ENCODE results near the gene C6orf120.

DNA sequence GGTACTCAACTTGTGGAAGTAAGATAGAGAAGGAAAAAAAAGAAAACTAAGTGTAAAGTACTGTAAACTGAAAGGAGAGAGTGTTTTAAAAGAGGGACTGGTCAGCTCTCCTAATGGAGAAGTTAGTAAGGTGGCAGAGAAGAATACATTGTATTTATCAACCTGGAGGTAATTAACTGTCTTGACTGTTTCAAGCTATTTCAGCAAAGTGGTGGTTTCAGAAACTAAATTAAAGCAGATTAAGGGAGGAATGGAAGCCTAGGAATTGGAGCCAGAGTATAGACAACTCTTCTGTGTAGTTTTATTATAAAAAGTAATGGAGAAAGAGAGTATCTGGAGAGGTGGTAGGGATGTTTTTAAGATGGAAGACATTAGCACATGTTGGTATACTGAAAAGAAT, 25.0 kb downstream of the C6orf120 start:
- TF ChIP-seq POLR2A (IDR thresholded peaks at IDR 0.05; ENCODE audit: low read length): no peak
- no peak for TF ChIP-seq GATA1 (IDR thresholded peaks at IDR 0.05; ENCODE audit: low read depth, low read length)

Measured in erythroblast (primary cell).